ENCODE data around the gene VPS8. TPM values are rescaled to one million over a fixed set of nuclear protein-coding genes. Genes with fewer than 3 reads are reported as not detected.

The VPS8 gene
- total and polyA plus RNA-seq, 2 of the 13 experiments (the other 11 are each of a cell fraction or from before 2014, with no cell fraction given) = 14.2 to 35.1 TPM

GRCh38 chr3:184822081-184822480 is 10.1 kb downstream of the VPS8 start (continued):
- TF ChIP-seq TFAP4 (IDR thresholded peaks at IDR 0.05; ENCODE audit: borderline replicate concordance, low read depth) = no peak

GRCh38 chr3:184822654-184823053 is 10.7 kb downstream of the VPS8 start:
- no peak for ATAC-seq
- TF ChIP-seq ZNF207 (IDR thresholded peaks at IDR 0.05; ENCODE audit: borderline replicate concordance) (no peak), ISX (CRISPR knock-in tag; conservative IDR thresholded peaks at IDR 0.05) (no peak), TP53 (CRISPR knock-in tag; conservative IDR thresholded peaks at IDR 0.05) (no peak), ATAD3A (CRISPR knock-in tag; IDR thresholded peaks at IDR 0.05) (no peak), AFF4 (CRISPR knock-in tag; IDR thresholded peaks at IDR 0.05) (no peak), ZNF430 (CRISPR knock-in tag; IDR thresholded peaks at IDR 0.05) (no peak), CREM (IDR thresholded peaks at IDR 0.05) (no peak), CREM (CRISPR knock-in tag; IDR thresholded peaks at IDR 0.05) (no peak), ZNF670 (CRISPR knock-in tag; IDR thresholded peaks at IDR 0.05; ENCODE audit: borderline replicate concordance) (no peak), TSC22D2 (CRISPR knock-in tag; IDR thresholded peaks at IDR 0.05; ENCODE audit: borderline replicate concordance) (no peak), STAT6 (CRISPR knock-in tag; IDR thresholded peaks at IDR 0.05; ENCODE audit: borderline replicate concordance) (no peak), ZNF552 (CRISPR knock-in tag; IDR thresholded peaks at IDR 0.05; ENCODE audit: borderline replicate concordance) (no peak), BATF2 (CRISPR knock-in tag; IDR thresholded peaks at IDR 0.05) (no peak)

More at GRCh38 chr3:184822654-184823053, 10.7 kb downstream of the VPS8 start:
- H3K9ac ChIP-seq (ENCODE audit: insufficient read depth, low read depth, low read length) = no peak overlapping the region
- no peaks in the 10 kb centered on the region for H3K4me1 ChIP-seq (ENCODE audit: insufficient read depth, low read length)
- peaks cover 0 to 6% of the 10 kb centered on the region in 2 experiments; a peak in 1 of 5 replicates for H3K36me3 ChIP-seq (replicated peaks in 1 of 2; ENCODE audit: control insufficient read depth in 1 of 2, insufficient read depth in 2 of 2, low read length in 2 of 2)
- no TSS peak for BruUV-seq (replicated peaks)
- DNase-seq (ENCODE audit: low spot score) = no peak
- H2AFZ ChIP-seq (ENCODE audit: low read length) = no peak overlapping the region
- no peak overlapping the region for H3K4me3 ChIP-seq (replicated peaks in 1 of 3; ENCODE audit: insufficient read depth in 1 of 3, low read depth in 2 of 3, low read length in 3 of 3)
- intact Hi-C loops (cut with micrococcal nuclease; ENCODE audit: unreplicated experiment) (no loop called here), in situ Hi-C loops (cut with HindIII; ENCODE audit: extremely low pct_ligation_motif_present, low pct_unique_long_range_greater_than_20kb) (no loop called here)
- POLR2A ChIA-PET = no interaction called here
- no peaks in the 10 kb centered on the region for H3K79me2 ChIP-seq (ENCODE audit: insufficient read depth, low read length)
- CTCF ChIA-PET (ENCODE audit: low intra/inter-chr PET ratio, low total read pairs) = no interaction called here
- H3K27ac ChIP-seq (ENCODE audit: extremely low read length, insufficient read depth, low read length) = no peak overlapping the region
- no peak overlapping the region for H3K4me2 ChIP-seq (ENCODE audit: low read depth, low read length)
- no peak for FAIRE-seq
- no peaks in the 10 kb centered on the region for H4K20me1 ChIP-seq (ENCODE audit: insufficient read depth, low read length)
- no peaks in the 10 kb centered on the region for H3K9me3 ChIP-seq (ENCODE audit: low read length)
- H3K27me3 ChIP-seq (ENCODE audit: control insufficient read depth in 1 of 2, insufficient read depth in 2 of 2, low read length in 2 of 2) = no peaks in the 10 kb centered on the region
- 100% methylated on average over 1 of the region's 1 CpG for WGBS (ENCODE audit: low lambda C conversion rate)

Measured in HepG2 (cell line).